ENCODE measurements around the gene ALLC. TPM values are rescaled to one million over a fixed set of nuclear protein-coding genes. Genes with fewer than 3 reads are reported as not detected.

Gene ALLC
- total and polyA plus RNA-seq, 7 donors, result not detected

DNA sequence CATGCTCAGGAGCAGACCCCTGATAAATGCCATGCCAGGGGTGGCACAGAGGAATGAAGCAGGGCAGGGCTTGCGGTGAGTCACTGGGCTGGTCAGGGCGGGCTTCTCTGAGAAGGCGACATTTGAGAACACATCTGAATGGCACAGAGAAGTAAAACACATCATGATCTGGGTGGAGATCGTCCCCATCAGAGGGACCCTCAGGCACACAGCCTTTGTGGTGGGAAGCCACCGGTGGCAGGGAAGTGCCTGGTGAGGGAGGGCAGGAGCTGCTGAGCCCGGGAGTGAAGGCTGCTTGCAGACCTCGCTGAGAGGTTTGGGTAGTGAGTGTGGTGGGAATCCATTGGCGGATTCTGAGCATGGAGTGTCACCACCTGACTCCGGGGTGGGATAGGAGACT lies 89.8 kb downstream of the ALLC start:
- intact Hi-C loops (cut with DNase I), result no loop called here
- H3K27me3 ChIP-seq, result no peaks in the 10 kb centered on the region
- no peak overlapping the region for H3K27ac ChIP-seq
- no peak overlapping the region for H3K4me3 ChIP-seq
- no peak for DNase-seq
- H3K36me3 ChIP-seq, result no peaks in the 10 kb centered on the region
- WGBS, 2 donors, result 81 to 83% methylated on average over 9 of the region's 9 CpGs
- no peaks in the 10 kb centered on the region for H3K4me1 ChIP-seq
- no peaks in the 10 kb centered on the region for H3K9me3 ChIP-seq
- TF ChIP-seq POLR2A (IDR thresholded peaks at IDR 0.05) (no peak), EP300 (IDR thresholded peaks at IDR 0.05) (no peak), POLR2AphosphoS5 (IDR thresholded peaks at IDR 0.05) (no peak)
- TF ChIP-seq, protein P1, sequence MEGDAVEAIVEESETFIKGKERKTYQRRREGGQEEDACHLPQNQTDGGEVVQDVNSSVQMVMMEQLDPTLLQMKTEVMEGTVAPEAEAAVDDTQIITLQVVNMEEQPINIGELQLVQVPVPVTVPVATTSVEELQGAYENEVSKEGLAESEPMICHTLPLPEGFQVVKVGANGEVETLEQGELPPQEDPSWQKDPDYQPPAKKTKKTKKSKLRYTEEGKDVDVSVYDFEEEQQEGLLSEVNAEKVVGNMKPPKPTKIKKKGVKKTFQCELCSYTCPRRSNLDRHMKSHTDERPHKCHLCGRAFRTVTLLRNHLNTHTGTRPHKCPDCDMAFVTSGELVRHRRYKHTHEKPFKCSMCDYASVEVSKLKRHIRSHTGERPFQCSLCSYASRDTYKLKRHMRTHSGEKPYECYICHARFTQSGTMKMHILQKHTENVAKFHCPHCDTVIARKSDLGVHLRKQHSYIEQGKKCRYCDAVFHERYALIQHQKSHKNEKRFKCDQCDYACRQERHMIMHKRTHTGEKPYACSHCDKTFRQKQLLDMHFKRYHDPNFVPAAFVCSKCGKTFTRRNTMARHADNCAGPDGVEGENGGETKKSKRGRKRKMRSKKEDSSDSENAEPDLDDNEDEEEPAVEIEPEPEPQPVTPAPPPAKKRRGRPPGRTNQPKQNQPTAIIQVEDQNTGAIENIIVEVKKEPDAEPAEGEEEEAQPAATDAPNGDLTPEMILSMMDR (IDR thresholded peaks at IDR 0.05), result no peak

DNA sequence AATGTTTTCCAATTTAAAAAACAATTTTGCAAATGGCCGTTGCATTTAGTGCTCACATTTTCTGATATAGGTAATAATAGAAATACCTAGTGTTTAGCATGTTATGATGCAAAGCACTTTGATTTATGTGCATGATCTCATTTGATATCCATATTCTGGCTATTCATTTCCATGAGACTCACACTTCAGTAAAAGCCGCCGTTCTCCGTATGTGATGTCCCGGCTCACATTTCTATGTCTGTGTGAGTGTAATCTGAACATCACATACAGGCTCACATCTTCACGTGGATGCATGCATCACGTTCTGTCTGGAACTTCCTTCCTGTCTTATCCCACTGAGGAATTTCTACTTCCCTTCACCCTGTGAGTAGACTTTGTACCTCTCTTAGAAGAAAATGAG lies 91.2 kb downstream of the ALLC start:
- WGBS, 2 donors, result 78 to 86% methylated on average over 7 of the region's 7 CpGs
- Histone ChIP-seq H3K4me1 (peaks cover 0 to 2% (median under 1%) of the 10 kb centered on the region in 4 donors), H3K36me3 (no peaks in the 10 kb centered on the region), H3K27ac (no peak overlapping the region), H3K9me3 (no peaks in the 10 kb centered on the region), H3K27me3 (no peaks in the 10 kb centered on the region), H3K4me3 (no peak overlapping the region)
- no peak for DNase-seq
- intact Hi-C loops (cut with DNase I), result no loop called here
- TF ChIP-seq EP300 (IDR thresholded peaks at IDR 0.05) (no peak), POLR2A (IDR thresholded peaks at IDR 0.05) (no peak), POLR2AphosphoS5 (IDR thresholded peaks at IDR 0.05) (no peak)
- TF ChIP-seq, protein P1 (IDR thresholded peaks at IDR 0.05), result no peak

DNA sequence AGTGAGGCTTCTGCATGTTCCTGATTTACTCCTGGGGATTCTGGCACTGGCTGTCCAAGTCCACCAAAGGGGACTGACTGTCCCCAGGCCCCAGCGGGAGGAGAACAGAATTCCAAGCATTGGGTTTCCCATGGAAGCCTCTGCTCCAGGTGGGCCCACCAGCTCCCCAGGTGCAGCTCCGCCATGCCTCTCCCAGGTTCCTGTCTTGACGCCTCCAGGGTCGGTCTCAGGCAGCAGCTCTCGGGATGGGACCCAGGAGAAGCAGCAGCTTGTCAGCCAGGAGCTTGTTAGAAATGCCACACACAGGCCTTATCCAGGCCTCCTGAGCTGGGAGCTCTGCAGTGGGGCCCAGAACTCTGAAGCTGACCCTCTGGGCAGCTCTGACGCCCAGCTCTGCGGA lies 93.3 kb downstream of the ALLC start:
- TF ChIP-seq POLR2A (IDR thresholded peaks at IDR 0.05) (no peak), EP300 (IDR thresholded peaks at IDR 0.05) (no peak), POLR2AphosphoS5 (IDR thresholded peaks at IDR 0.05) (no peak)
- TF ChIP-seq, protein P1 (IDR thresholded peaks at IDR 0.05), result no peak
- Histone ChIP-seq H3K4me1 (peaks cover 0 to 10% (median 4%) of the 10 kb centered on the region in 4 donors), H3K9me3 (no peaks in the 10 kb centered on the region), H3K27me3 (no peaks in the 10 kb centered on the region), H3K4me3 (no peak overlapping the region), H3K36me3 (no peaks in the 10 kb centered on the region), H3K27ac (no peak overlapping the region)
- WGBS, 2 donors, result 82 to 90% methylated on average over 7 of the region's 7 CpGs
- intact Hi-C loops (cut with DNase I), result no loop called here
- DNase-seq, result no peak

DNA sequence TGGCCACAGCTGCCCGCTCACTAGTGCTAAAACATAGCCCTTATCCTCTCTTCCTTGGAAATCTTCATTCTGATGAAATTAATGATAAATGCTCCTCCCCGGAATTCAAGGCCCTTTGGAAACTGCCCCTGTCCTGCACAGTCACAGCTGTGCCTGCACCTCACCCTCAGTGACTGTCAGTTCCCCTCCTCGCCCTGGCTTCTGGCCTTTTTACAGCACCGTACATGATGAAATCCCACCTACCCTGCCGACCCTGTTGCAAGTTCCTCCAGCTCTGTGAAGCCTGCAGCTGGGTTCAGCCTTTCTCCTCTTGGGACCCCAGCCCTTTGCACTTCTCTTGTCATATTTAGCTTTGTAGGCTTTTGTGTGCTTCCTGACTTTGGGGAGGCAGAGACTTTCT lies 93.8 kb downstream of the ALLC start:
- 45 to 63% methylated on average over 5 of the region's 5 CpGs for WGBS, 2 donors
- intact Hi-C loops (cut with DNase I), result no loop called here

More for the DNA sequence above, 93.8 kb downstream of the ALLC start:
- H3K4me3 ChIP-seq, result no peak overlapping the region
- H3K27ac ChIP-seq, result no peak overlapping the region
- H3K27me3 ChIP-seq, result no peaks in the 10 kb centered on the region
- no peaks in the 10 kb centered on the region for H3K36me3 ChIP-seq
- DNase-seq, result no peak
- H3K4me1 ChIP-seq, result peaks cover 0 to 10% (median 4%) of the 10 kb centered on the region in 4 donors
- TF ChIP-seq POLR2AphosphoS5 (IDR thresholded peaks at IDR 0.05) (no peak), POLR2A (IDR thresholded peaks at IDR 0.05) (no peak), EP300 (IDR thresholded peaks at IDR 0.05) (no peak)
- TF ChIP-seq, protein P1 (IDR thresholded peaks at IDR 0.05), result no peak
- H3K9me3 ChIP-seq, result no peaks in the 10 kb centered on the region

Small RNA genes within 50 kb of the gene (small RNA-seq; reads per million reads assigned to genes)
- 0 reads per million in 3 donors for gene TMSB4XP2

Other genes starting within 250 kb of the ALLC start
- gene ADI1, start 138.7 kb upstream of the ALLC start, total RNA-seq, result 100 to 1,000 TPM in 1 of 4 donors, 10 to 100 TPM in 3; 35.7 to 104 (median 77.1) TPM
- gene ADI1, start 138.7 kb upstream of the ALLC start, polyA plus RNA-seq, result 100 to 1,000 TPM in 2 of 3 donors, 10 to 100 TPM in 1; 47.4 to 114 (median 111) TPM
- gene RNASEH1, start 99.9 kb upstream of the ALLC start, total RNA-seq, result 10 to 100 TPM; 20.5 to 28.4 (median 23.9) TPM
- 10 to 100 TPM; 10.4 to 18.4 (median 10.8) TPM for gene RNASEH1, start 99.9 kb upstream of the ALLC start, polyA plus RNA-seq
- 1,000 to 10,000 TPM; 4,404 to 6,289 (median 5,620) TPM for gene RPS7, start 82.9 kb upstream of the ALLC start, total RNA-seq
- gene RPS7, start 82.9 kb upstream of the ALLC start, polyA plus RNA-seq, result 1,000 to 10,000 TPM; 1,874 to 3,184 (median 2,304) TPM
- 1 to 10 TPM; 2.3 to 8.2 (median 3.1) TPM for gene COLEC11, start 63.1 kb upstream of the ALLC start, total RNA-seq
- 1 to 10 TPM in 2 of 3 donors, under 1 TPM in 1; 0.92 to 3.0 (median 1.3) TPM for gene COLEC11, start 63.1 kb upstream of the ALLC start, polyA plus RNA-seq
- gene DCDC2C, start 45.4 kb downstream of the ALLC start, total RNA-seq, result under 1 TPM in 1 of 4 donors, not detected in 3; 0.33 TPM
- not detected for gene DCDC2C, start 45.4 kb downstream of the ALLC start, polyA plus RNA-seq